ENCODE results near the gene HERPUD1. TPM values are rescaled to one million over a fixed set of nuclear protein-coding genes. Genes with fewer than 3 reads are reported as not detected.

HERPUD1 gene
- total and polyA plus RNA-seq, 2 of the 13 experiments (the other 11 are each of a cell fraction or from before 2014, with no cell fraction given) = 96.2 to 323 TPM

DNA sequence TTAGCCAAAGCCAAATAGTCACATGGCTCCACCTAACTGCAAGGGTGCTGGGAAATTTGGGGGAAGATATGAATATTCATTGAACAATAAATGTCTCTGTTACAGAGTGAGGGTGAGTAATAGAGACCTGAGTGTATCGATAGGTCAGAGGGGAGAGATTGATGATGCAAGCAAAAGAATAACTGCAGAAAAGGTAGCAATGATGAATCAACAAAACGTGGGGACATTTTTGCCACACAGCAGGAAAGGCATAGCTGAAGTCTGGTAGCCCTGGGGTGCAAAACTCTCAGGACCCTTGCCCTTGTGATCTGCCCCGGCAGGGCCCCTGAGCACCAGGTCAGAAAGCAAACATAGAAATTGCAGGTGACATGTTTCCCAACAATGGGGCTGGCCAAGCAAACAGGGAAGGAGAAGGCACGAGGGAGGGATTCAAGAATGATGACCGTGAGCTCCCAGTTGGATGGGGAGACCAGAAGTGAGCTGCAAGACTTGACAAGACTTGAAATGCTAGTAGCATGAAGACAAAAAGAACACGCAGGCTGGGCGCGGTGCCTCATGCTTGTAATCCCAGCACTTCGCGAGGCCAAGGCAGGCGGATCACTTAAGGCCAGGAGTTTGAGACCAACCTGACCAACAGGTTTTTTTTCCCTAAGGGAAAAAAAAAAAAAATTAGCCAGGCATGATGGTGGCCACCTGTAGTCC is 12.7 kb upstream of the HERPUD1 start (continued):
- peak; percentile 42; the same call in 1 of the 2 replicates for TF ChIP-seq MXD4 (CRISPR knock-in tag; IDR thresholded peaks at IDR 0.05)
- TF ChIP-seq YEATS4 (CRISPR knock-in tag; IDR thresholded peaks at IDR 0.05; ENCODE audit: borderline replicate concordance) = peak; percentile 78
- TF ChIP-seq PHF21A (CRISPR knock-in tag; IDR thresholded peaks at IDR 0.05) = peak; percentile 85
- TF ChIP-seq KLF15 (CRISPR knock-in tag; IDR thresholded peaks at IDR 0.05; ENCODE audit: borderline replicate concordance) = no peak
- peak; percentile 89; the same call in 1 of the 2 replicates for TF ChIP-seq ZNF710 (CRISPR knock-in tag; IDR thresholded peaks at IDR 0.05; ENCODE audit: borderline replicate concordance)
- TF ChIP-seq MEIS1 (CRISPR knock-in tag; IDR thresholded peaks at IDR 0.05; ENCODE audit: borderline replicate concordance) = 0 out of 2 replicates have a peak, but pooled peaks have one; percentile 53
- peak; percentile 70; the same call in 1 of the 2 replicates for TF ChIP-seq NKX3-1 (CRISPR knock-in tag; IDR thresholded peaks at IDR 0.05)
- TF ChIP-seq, protein P1, sequence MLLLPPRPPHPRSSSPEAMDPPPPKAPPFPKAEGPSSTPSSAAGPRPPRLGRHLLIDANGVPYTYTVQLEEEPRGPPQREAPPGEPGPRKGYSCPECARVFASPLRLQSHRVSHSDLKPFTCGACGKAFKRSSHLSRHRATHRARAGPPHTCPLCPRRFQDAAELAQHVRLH (CRISPR knock-in tag; IDR thresholded peaks at IDR 0.05; ENCODE audit: borderline replicate concordance, low read depth) = peak; percentile 79; the same call in 1 of the 2 replicates
- no peak for TF ChIP-seq MAZ (IDR thresholded peaks at IDR 0.05; ENCODE audit: borderline replicate concordance, low read depth, low read length)
- peak; percentile 82 for TF ChIP-seq MAZ (CRISPR knock-in tag; IDR thresholded peaks at IDR 0.05; ENCODE audit: low read depth)
- TF ChIP-seq, protein P2, sequence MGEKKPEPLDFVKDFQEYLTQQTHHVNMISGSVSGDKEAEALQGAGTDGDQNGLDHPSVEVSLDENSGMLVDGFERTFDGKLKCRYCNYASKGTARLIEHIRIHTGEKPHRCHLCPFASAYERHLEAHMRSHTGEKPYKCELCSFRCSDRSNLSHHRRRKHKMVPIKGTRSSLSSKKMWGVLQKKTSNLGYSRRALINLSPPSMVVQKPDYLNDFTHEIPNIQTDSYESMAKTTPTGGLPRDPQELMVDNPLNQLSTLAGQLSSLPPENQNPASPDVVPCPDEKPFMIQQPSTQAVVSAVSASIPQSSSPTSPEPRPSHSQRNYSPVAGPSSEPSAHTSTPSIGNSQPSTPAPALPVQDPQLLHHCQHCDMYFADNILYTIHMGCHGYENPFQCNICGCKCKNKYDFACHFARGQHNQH (CRISPR knock-in tag; IDR thresholded peaks at IDR 0.05) = peak; percentile 82
- peak; percentile 93 for TF ChIP-seq ZMYM4 (CRISPR knock-in tag; IDR thresholded peaks at IDR 0.05)
- TF ChIP-seq, protein P3, sequence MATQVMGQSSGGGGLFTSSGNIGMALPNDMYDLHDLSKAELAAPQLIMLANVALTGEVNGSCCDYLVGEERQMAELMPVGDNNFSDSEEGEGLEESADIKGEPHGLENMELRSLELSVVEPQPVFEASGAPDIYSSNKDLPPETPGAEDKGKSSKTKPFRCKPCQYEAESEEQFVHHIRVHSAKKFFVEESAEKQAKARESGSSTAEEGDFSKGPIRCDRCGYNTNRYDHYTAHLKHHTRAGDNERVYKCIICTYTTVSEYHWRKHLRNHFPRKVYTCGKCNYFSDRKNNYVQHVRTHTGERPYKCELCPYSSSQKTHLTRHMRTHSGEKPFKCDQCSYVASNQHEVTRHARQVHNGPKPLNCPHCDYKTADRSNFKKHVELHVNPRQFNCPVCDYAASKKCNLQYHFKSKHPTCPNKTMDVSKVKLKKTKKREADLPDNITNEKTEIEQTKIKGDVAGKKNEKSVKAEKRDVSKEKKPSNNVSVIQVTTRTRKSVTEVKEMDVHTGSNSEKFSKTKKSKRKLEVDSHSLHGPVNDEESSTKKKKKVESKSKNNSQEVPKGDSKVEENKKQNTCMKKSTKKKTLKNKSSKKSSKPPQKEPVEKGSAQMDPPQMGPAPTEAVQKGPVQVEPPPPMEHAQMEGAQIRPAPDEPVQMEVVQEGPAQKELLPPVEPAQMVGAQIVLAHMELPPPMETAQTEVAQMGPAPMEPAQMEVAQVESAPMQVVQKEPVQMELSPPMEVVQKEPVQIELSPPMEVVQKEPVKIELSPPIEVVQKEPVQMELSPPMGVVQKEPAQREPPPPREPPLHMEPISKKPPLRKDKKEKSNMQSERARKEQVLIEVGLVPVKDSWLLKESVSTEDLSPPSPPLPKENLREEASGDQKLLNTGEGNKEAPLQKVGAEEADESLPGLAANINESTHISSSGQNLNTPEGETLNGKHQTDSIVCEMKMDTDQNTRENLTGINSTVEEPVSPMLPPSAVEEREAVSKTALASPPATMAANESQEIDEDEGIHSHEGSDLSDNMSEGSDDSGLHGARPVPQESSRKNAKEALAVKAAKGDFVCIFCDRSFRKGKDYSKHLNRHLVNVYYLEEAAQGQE (IDR thresholded peaks at IDR 0.05; ENCODE audit: borderline replicate concordance in 1 of 2, low read depth in 1 of 2, low read length in 2 of 2) = 0 out of 4 replicates have a peak, but pooled peaks of 1 of the 2 experiments have one; percentile 43
- TF ChIP-seq GATAD2A (CRISPR knock-in tag; IDR thresholded peaks at IDR 0.05) = peak; percentile 99
- peak; percentile 69; the same call in 1 of the 2 replicates for TF ChIP-seq MEF2D (CRISPR knock-in tag; IDR thresholded peaks at IDR 0.05)
- TF ChIP-seq ZNF530 (CRISPR knock-in tag; IDR thresholded peaks at IDR 0.05; ENCODE audit: low read depth) = no peak
- peak; percentile 65; the same call in 1 of the 2 replicates for TF ChIP-seq WIZ (CRISPR knock-in tag; IDR thresholded peaks at IDR 0.05)
- peak; percentile 80; the same call in 1 of the 2 replicates for TF ChIP-seq MIER2 (CRISPR knock-in tag; IDR thresholded peaks at IDR 0.05)
- peak; percentile 65; the same call in 1 of the 2 replicates for TF ChIP-seq GFI1 (CRISPR knock-in tag; IDR thresholded peaks at IDR 0.05; ENCODE audit: borderline replicate concordance)
- peak; percentile 89 for TF ChIP-seq NR2F6 (IDR thresholded peaks at IDR 0.05)
- TF ChIP-seq NR2F6 (CRISPR knock-in tag; IDR thresholded peaks at IDR 0.05) = peak; percentile 94
- TF ChIP-seq SATB2 (CRISPR knock-in tag; IDR thresholded peaks at IDR 0.05) = no peak
- peak in 1 of 2 experiments; percentile 83; a peak in 1 of 4 replicates for TF ChIP-seq KLF16 (CRISPR knock-in tag; IDR thresholded peaks at IDR 0.05)
